Mesenchymal stem cell (in vitro differentiated cells and primary cell): ENCODE results near the gene TENM4.

ENCODE experiments used
- DNase-seq: peaks from one replicate; pipeline ENCODE4 v3.0.0-alpha.2; 2013
- H2AFZ ChIP-seq: one replicate; pipeline ENCODE4 v1.6.1; 2013; ENCODE audit warnings: low read depth, mild to moderate bottlenecking, control low read depth, inconsistent platforms, low read length, moderate library complexity
- H2AK5ac ChIP-seq: 2 replicates; pipeline ENCODE4 v1.6.1; 2013; ENCODE audit warnings: low read length, moderate library complexity, mild to moderate bottlenecking, inconsistent platforms; ENCODE audit not compliant: severe bottlenecking
- H2BK120ac ChIP-seq: one replicate; pipeline ENCODE4 v1.6.1; 2013; ENCODE audit warnings: low read depth, mild to moderate bottlenecking, inconsistent platforms, low read length, moderate library complexity
- H2BK12ac ChIP-seq, 2 experiments: one replicate each; pipeline ENCODE4 v1.6.1; 2013; ENCODE audit warnings: inconsistent platforms in 2 of 2, low read length in 2 of 2, mild to moderate bottlenecking in 2 of 2, moderate library complexity in 2 of 2, control low read depth in 1 of 2
- H2BK15ac ChIP-seq: one replicate; pipeline ENCODE4 v1.6.1; 2013; ENCODE audit warnings: mild to moderate bottlenecking, low read depth, inconsistent platforms; ENCODE audit not compliant: poor library complexity, severe bottlenecking
- H2BK5ac ChIP-seq: 2 replicates; pipeline ENCODE4 v1.6.1; 2013; ENCODE audit warnings: low read depth, mild to moderate bottlenecking, low read length, control low read depth, inconsistent platforms; ENCODE audit not compliant: poor library complexity, severe bottlenecking
- H3K14ac ChIP-seq, 2 experiments: one replicate each; pipeline ENCODE4 v1.6.1; 2013; ENCODE audit warnings: inconsistent platforms in 2 of 2, low read length in 2 of 2, control low read depth in 1 of 2, mild to moderate bottlenecking in 1 of 2, moderate library complexity in 1 of 2
- H3K18ac ChIP-seq, 2 experiments: one replicate each; pipeline ENCODE4 v1.6.1; 2013; ENCODE audit warnings: inconsistent platforms in 2 of 2, low read length in 2 of 2, control low read depth in 1 of 2, low read depth in 1 of 2, mild to moderate bottlenecking in 1 of 2
- H3K23ac ChIP-seq, 2 experiments: one replicate each; pipeline ENCODE4 v1.6.1; 2013; ENCODE audit warnings: inconsistent platforms in 2 of 2, low read length in 2 of 2, mild to moderate bottlenecking in 2 of 2, moderate library complexity in 2 of 2, control low read depth in 1 of 2
- H3K27ac ChIP-seq: 2 replicates; pipeline ENCODE4 v1.5.1; 2013; ENCODE audit warnings: mild to moderate bottlenecking, moderate library complexity, low read length, control low read depth, inconsistent platforms; ENCODE audit not compliant: poor library complexity, severe bottlenecking
- H3K27me3 ChIP-seq, 2 experiments: 2 replicates each; pipeline versions ENCODE4 v1.6.1 to v1.7.0; 2013; ENCODE audit warnings: low read length in 2 of 2, mild to moderate bottlenecking in 2 of 2, moderate library complexity in 2 of 2, control low read depth in 1 of 2, inconsistent platforms in 1 of 2; ENCODE audit not compliant: control insufficient read depth in 1 of 2, insufficient read depth in 1 of 2
- H3K36me3 ChIP-seq, 2 experiments: 2 replicates each; pipeline versions ENCODE4 v1.6.1 to v1.7.0; 2013; ENCODE audit warnings: low read length in 2 of 2, control low read depth in 1 of 2, inconsistent platforms in 1 of 2, low read depth in 1 of 2, mild to moderate bottlenecking in 1 of 2; ENCODE audit not compliant: insufficient read depth in 2 of 2, control insufficient read depth in 1 of 2
- H3K4ac ChIP-seq, 2 experiments: one replicate each; pipeline ENCODE4 v1.6.1; 2013; ENCODE audit warnings: inconsistent platforms in 2 of 2, low read length in 2 of 2, mild to moderate bottlenecking in 2 of 2, moderate library complexity in 2 of 2, control low read depth in 1 of 2, low read depth in 1 of 2
- H3K4me1 ChIP-seq: 2 replicates; pipeline ENCODE4 v1.6.1; 2013; ENCODE audit warnings: low read depth, low read length, control low read depth; ENCODE audit not compliant: control insufficient read depth, insufficient read depth
- H3K4me2 ChIP-seq: 2 replicates; pipeline ENCODE4 v1.6.1; 2013; ENCODE audit warnings: low read length, mild to moderate bottlenecking, inconsistent platforms; ENCODE audit not compliant: poor library complexity, severe bottlenecking
- H3K4me3 ChIP-seq, 2 experiments: 2 replicates each; pipeline versions ENCODE4 v1.5.1 to v1.7.0; 2013; ENCODE audit warnings: low read length in 2 of 2, mild to moderate bottlenecking in 2 of 2, control low read depth in 1 of 2, low read depth in 1 of 2; ENCODE audit not compliant: insufficient read depth in 1 of 2
- H3K79me1 ChIP-seq: replicated peaks from 2 replicates; pipeline ENCODE4 v1.6.1; 2013; ENCODE audit warnings: mild to moderate bottlenecking, control low read depth, low read length, inconsistent platforms; ENCODE audit not compliant: poor library complexity, severe bottlenecking
- H3K9ac ChIP-seq: 2 replicates; pipeline ENCODE4 v1.7.0; 2013; ENCODE audit warnings: mild to moderate bottlenecking, low read length, moderate library complexity
- H3K9me3 ChIP-seq: 2 replicates; pipeline ENCODE4 v1.7.0; 2013; ENCODE audit warnings: mild to moderate bottlenecking, low read length; ENCODE audit not compliant: control insufficient read depth
- H4K8ac ChIP-seq: one replicate; pipeline ENCODE4 v1.6.1; 2013; ENCODE audit warnings: inconsistent platforms, mild to moderate bottlenecking, low read length, moderate library complexity
- H4K91ac ChIP-seq: one replicate; pipeline ENCODE4 v1.6.1; 2013; ENCODE audit warnings: mild to moderate bottlenecking, low read length, inconsistent platforms
- WGBS: methylation state at CpG from one replicate; pipeline ENCODE4 v1.1.7; 2013; ENCODE audit warnings: mixed read lengths; 5-methylcytosine and 5-hydroxymethylcytosine counted together

The TENM4 gene

GRCh38 chr11:79422866-79423265 lies 18.0 kb downstream of the TENM4 start:
- H2BK5ac ChIP-seq = no peak overlapping the region
- peaks cover 5% of the 10 kb centered on the region for H3K4me1 ChIP-seq
- H2BK120ac ChIP-seq = no peak overlapping the region
- no peaks in the 10 kb centered on the region for H3K9me3 ChIP-seq
- H3K79me1 ChIP-seq = no peaks in the 10 kb centered on the region
- no peak overlapping the region for H3K4me3 ChIP-seq
- H3K18ac ChIP-seq = no peak overlapping the region
- H3K9ac ChIP-seq = no peak overlapping the region
- no peak for DNase-seq
- 91% methylated on average over 2 of the region's 2 CpGs for WGBS
- H3K4me2 ChIP-seq = no peak overlapping the region
- no peak overlapping the region for H3K14ac ChIP-seq
- H3K27me3 ChIP-seq = no peaks in the 10 kb centered on the region
- no peak overlapping the region for H2BK12ac ChIP-seq
- no peak overlapping the region for H2AK5ac ChIP-seq
- H3K4ac ChIP-seq = no peak overlapping the region
- no peak overlapping the region for H2AFZ ChIP-seq
- peaks cover 0 to 12% of the 10 kb centered on the region in 2 experiments for H3K36me3 ChIP-seq
- H3K27ac ChIP-seq = no peak overlapping the region
- no peak overlapping the region for H3K23ac ChIP-seq
- H4K8ac ChIP-seq = no peak overlapping the region
- no peak overlapping the region for H4K91ac ChIP-seq
- H2BK15ac ChIP-seq = no peak overlapping the region

- no peak overlapping the region for H2BK15ac ChIP-seq
- no peak overlapping the region for H3K4me2 ChIP-seq
- no peak overlapping the region for H3K14ac ChIP-seq
- no peaks in the 10 kb centered on the region for H3K79me1 ChIP-seq
- no peak overlapping the region for H3K4ac ChIP-seq
- H3K9ac ChIP-seq = no peak overlapping the region
- H3K27me3 ChIP-seq = no peaks in the 10 kb centered on the region
- peaks cover 5% of the 10 kb centered on the region for H3K4me1 ChIP-seq
- H3K27ac ChIP-seq = no peak overlapping the region
- no peak overlapping the region for H3K4me3 ChIP-seq
- H3K23ac ChIP-seq = no peak overlapping the region
- 50% methylated on average over 4 of the region's 4 CpGs for WGBS
- no peak overlapping the region for H2AFZ ChIP-seq
- H3K18ac ChIP-seq = no peak overlapping the region
- DNase-seq = no peak
- no peak overlapping the region for H2AK5ac ChIP-seq
- peak overlapping the region; percentile 53 for H4K8ac ChIP-seq
- H2BK12ac ChIP-seq = peak overlapping the region in 1 of 2 experiments; percentile 41
- H3K36me3 ChIP-seq = peaks cover 0 to 12% of the 10 kb centered on the region in 2 experiments
- H4K91ac ChIP-seq = no peak overlapping the region
- no peaks in the 10 kb centered on the region for H3K9me3 ChIP-seq
- H2BK5ac ChIP-seq = no peak overlapping the region
- H2BK120ac ChIP-seq = no peak overlapping the region
Observed at GRCh38 chr11:79421820-79422219, 19.0 kb downstream of the TENM4 start.

- Histone ChIP-seq H2AFZ (no peak overlapping the region), H3K18ac (peak overlapping the region in 1 of 2 experiments; percentile 52), H2BK15ac (no peak overlapping the region), H4K8ac (no peak overlapping the region), H2BK12ac (peak overlapping the region in 1 of 2 experiments; percentile 43), H4K91ac (no peak overlapping the region), H2BK5ac (no peak overlapping the region), H3K9me3 (peaks cover 4% of the 10 kb centered on the region), H2AK5ac (no peak overlapping the region), H3K14ac (no peak overlapping the region), H2BK120ac (no peak overlapping the region), H3K4me2 (no peak overlapping the region), H3K27ac (no peak overlapping the region), H3K23ac (no peak overlapping the region), H3K4ac (no peak overlapping the region), H3K9ac (no peak overlapping the region), H3K79me1 (no peaks in the 10 kb centered on the region), H3K36me3 (no peaks in the 10 kb centered on the region), H3K4me1 (peaks cover 10% of the 10 kb centered on the region), H3K27me3 (no peaks in the 10 kb centered on the region), H3K4me3 (no peak overlapping the region)
- DNase-seq = peak; percentile 27
- WGBS = 72% methylated on average over 5 of the region's 5 CpGs
Observed at GRCh38 chr11:79419120-79419519, 21.7 kb downstream of the TENM4 start.

- H4K91ac ChIP-seq = no peak overlapping the region
- WGBS = 88% methylated on average over 1 of the region's 1 CpG
- no peak overlapping the region for H3K23ac ChIP-seq
- DNase-seq = no peak
- H3K4me2 ChIP-seq = no peak overlapping the region
- H3K4me3 ChIP-seq = no peak overlapping the region
- H3K9ac ChIP-seq = no peak overlapping the region
- no peak overlapping the region for H3K4ac ChIP-seq
- no peak overlapping the region for H3K18ac ChIP-seq
- no peak overlapping the region for H2AK5ac ChIP-seq
- no peaks in the 10 kb centered on the region for H3K36me3 ChIP-seq
- no peak overlapping the region for H2BK120ac ChIP-seq
- H3K79me1 ChIP-seq = no peaks in the 10 kb centered on the region
- no peak overlapping the region for H2BK5ac ChIP-seq
- no peak overlapping the region for H2BK15ac ChIP-seq
- H3K27ac ChIP-seq = no peak overlapping the region
- no peak overlapping the region for H2BK12ac ChIP-seq
- H3K9me3 ChIP-seq = peaks cover 4% of the 10 kb centered on the region
- H4K8ac ChIP-seq = no peak overlapping the region
- H3K27me3 ChIP-seq = no peaks in the 10 kb centered on the region
- H2AFZ ChIP-seq = no peak overlapping the region
- H3K14ac ChIP-seq = no peak overlapping the region
- H3K4me1 ChIP-seq = peaks cover 12% of the 10 kb centered on the region
Observed at GRCh38 chr11:79418241-79418640, 22.6 kb downstream of the TENM4 start.
